Limb (tissue), 2 donors: ENCODE results near the gene MEGF6.
"Not testable (repeated sequence)": the region's sequence is repeated elsewhere in the genome, so short reads cannot be mapped to it uniquely, and the experiment has no call there.

Experiments
- DNase-seq, 2 donors: peaks; one replicate each; pipeline ENCODE4 v3.0.0-alpha.2; 2016; ENCODE audit errors: extremely low spot score in 2 of 2

The MEGF6 gene

GRCh38 chr1:3575515-3575914 lies 35.8 kb downstream of the MEGF6 start:
- DNase-seq: not testable (repeated sequence)

GRCh38 chr1:3573500-3573899 lies 37.8 kb downstream of the MEGF6 start:
- peak in 1 of 2 donors; percentile 64 for DNase-seq

DNA sequence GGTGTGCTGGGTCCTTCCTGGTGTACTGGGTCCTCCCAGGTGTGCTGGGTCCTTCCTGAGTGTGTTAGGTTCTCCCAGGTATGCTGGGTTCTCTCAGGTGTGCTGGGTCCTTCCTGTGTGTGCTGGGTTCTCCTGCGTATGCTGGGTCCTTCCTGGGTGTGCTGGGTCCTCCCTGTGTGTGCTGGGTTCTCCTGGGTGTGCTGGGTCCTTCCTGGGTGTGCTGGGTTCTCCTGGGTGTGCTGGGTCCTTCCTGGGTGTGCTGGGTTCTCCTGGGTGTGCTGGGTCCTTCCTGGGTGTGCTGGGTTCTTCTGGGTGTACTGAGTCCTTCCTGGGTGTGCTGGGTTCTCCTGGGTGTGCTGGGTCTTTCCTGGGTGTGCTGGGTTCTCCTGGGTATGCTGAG lies 38.7 kb downstream of the MEGF6 start:
- not testable (repeated sequence) for DNase-seq

- DNase-seq: no peak
Measured at GRCh38 chr1:3571263-3571662, 40.0 kb downstream of the MEGF6 start.

GRCh38 chr1:3570066-3570986 lies 41.0 kb downstream of the MEGF6 start:
- DNase-seq: no peak

DNA sequence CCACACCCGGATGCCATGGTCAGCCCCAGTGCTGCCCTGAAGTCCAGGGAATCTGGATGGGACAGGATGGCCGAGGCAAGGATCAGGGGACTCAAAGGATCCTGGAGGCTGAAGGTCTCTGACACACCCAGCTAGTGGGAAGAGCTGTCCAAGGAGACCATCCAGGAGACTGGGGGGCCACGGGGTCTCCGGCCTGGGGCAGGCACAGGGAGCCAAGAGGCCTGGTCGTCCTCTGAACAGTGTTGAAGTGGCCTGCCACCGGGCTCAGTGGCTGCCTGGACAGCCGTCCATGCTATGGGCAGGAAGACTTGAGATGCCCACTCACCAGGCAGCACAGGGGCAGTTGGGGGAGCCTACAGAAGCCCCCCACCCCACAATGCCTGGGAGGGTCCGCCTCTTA lies 41.9 kb downstream of the MEGF6 start:
- DNase-seq: no peak

DNA sequence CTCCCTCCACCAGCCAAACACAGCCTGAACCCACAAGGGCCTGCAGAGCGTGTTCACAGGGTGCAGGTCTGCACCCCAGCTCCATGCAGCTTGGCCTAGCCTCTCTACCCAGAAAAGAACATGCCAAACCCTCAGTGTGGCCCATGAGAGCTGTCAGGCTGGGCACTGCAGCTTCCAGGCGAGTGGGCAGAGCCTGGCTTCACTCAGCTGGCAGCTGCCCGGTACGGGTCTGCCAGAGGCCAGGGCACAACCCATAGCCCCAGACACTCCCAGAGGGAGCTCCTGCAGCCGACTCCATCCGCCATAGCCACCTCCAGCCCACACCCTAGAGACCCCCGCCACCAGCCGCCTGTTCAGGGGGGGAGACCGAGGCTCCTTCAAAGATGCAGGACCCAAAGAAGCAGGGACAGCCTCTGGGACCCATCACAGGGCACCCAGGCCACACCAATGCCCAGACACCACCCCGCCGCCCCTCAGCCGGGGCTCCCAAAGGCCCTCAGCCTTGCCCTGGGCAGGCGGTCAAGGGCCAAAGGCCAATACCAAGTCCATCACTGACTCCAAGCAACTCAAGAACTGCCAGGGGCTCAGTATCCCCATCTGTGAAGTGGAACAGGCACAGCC lies 42.4 kb downstream of the MEGF6 start:
- no peak for DNase-seq

GRCh38 chr1:3566951-3567804 lies 44.1 kb downstream of the MEGF6 start:
- no peak for DNase-seq

- DNase-seq: no peak
Measured at GRCh38 chr1:3566003-3566885, 45.1 kb downstream of the MEGF6 start.

DNA sequence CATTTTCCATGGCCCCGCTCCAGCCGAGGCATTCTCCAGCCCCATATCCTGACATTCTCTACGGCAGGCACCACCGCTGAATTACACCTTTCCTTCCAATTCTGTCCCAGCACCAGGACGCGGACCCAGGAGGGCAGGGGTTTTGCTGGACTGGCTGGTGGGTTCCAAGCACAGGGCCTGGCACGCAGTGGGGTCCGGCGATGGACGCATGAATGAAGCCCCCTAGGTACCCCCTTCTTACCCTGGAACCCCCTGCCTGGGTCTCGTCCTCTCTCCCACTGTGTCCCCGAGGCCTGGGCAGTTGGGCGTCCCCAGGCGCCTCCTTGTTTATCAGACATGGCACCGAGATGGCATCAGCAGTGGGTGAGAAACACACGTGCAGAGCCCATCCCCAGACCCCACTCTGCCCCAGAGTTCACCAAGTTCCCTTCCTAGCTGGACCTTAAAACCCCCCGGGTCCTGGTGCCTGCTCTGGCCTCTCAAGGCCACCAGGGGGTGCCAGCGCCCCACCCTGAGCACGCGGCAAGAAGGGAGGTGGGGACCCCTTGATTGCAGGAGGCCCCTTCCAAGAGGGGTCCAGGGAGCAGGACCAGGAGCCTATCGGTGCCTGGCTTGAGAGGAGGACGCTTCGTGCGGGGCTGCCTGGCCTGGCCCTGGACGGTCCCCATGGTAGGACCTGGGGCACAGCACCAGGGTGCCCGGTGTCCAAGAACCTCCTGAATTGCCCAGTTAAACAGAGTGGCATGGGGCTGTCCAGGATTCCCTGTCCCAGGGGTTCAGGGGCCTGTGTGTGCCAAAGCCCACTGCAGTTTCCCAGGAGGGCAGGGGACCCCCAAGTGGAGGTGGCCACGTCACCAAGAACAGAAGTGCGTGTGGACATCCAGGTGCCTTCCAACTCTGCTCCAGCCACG lies 46.1 kb downstream of the MEGF6 start:
- peak in 1 of 2 donors; percentile 70 for DNase-seq

DNA sequence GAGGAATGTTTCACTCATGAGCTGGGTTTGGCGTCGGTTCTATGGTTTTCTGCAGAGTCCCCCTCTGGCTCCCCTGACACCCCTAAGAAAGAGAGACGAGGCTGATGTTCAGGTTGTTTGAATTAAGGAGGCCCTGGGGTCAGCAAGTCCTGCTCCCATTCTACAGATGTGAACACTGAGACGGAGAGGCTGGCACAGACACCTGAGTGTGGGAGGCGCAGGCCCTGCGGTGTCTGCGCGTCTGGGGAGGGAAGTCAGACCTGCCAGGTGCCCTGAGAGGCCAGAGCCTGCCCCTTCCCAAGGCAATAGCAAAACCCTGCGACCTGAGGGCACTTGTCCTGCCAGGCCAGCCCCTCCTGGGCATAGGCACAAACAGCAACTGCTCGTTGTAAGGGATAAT lies 47.7 kb downstream of the MEGF6 start:
- DNase-seq: no peak

GRCh38 chr1:3563125-3563524 lies 48.2 kb downstream of the MEGF6 start:
- no peak for DNase-seq

GRCh38 chr1:3562712-3563111 lies 48.6 kb downstream of the MEGF6 start:
- no peak for DNase-seq

- no peak for DNase-seq
Measured at GRCh38 chr1:3561702-3562101, 49.6 kb downstream of the MEGF6 start.

GRCh38 chr1:3560981-3561380 lies 50.3 kb downstream of the MEGF6 start:
- no peak for DNase-seq

- DNase-seq: no peak
Measured at GRCh38 chr1:3560251-3560871, 50.9 kb downstream of the MEGF6 start.

- DNase-seq: no peak
Measured at GRCh38 chr1:3558036-3558726, 53.1 kb downstream of the MEGF6 start.

GRCh38 chr1:3557366-3557765 lies 53.9 kb downstream of the MEGF6 start:
- no peak for DNase-seq

DNA sequence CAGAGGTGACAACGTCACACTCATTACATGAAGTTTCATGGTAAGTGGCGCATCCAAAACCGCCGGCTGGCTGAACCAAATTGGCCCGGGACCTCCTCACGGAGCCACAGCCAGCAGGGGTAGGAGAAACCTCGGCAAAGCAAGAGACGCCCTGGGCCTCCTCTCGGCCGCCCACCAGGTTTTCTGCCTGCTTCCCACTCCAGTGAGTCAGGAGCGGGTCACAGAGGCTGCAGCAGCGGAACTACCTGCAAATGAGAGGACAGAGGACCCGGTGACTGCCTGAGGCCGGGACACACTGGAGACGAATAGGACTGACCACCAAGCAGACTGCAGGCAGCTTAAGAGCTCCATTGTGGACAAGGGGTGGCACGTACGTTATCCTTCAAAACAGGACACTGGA lies 55.0 kb downstream of the MEGF6 start:
- no peak for DNase-seq
